ENCODE measurements around the gene CC2D1A. TPM values are rescaled to one million over a fixed set of nuclear protein-coding genes. Genes with fewer than 3 reads are reported as not detected.
"Not testable (repeated sequence)": the region's sequence is repeated elsewhere in the genome, so short reads cannot be mapped to it uniquely, and the experiment has no call there.

CC2D1A gene
- total RNA-seq, 1 donor from 2014 or later: 24.9 TPM

GRCh38 chr19:13902993-13903555, 2.9 kb upstream of the CC2D1A start:
- DNase-seq (ENCODE audit: low spot score) (no peak), ATAC-seq (no peak)

GRCh38 chr19:13906521-13906904, 512 bp downstream of the CC2D1A start:
- no peak for DNase-seq (ENCODE audit: low spot score)
- ATAC-seq: peak; percentile 51

GRCh38 chr19:13906910-13907309, 909 bp downstream of the CC2D1A start:
- DNase-seq (ENCODE audit: low spot score): no peak
- no peak for ATAC-seq

GRCh38 chr19:13908674-13909073, 2.7 kb downstream of the CC2D1A start:
- no peak for DNase-seq (ENCODE audit: low spot score)
- ATAC-seq: no peak

- peak; percentile 72 for ATAC-seq
- DNase-seq (ENCODE audit: low spot score): peak; percentile 86
Measured at GRCh38 chr19:13909430-13909829, 3.4 kb downstream of the CC2D1A start.

GRCh38 chr19:13913352-13913751, 7.4 kb downstream of the CC2D1A start:
- DNase-seq (ENCODE audit: low spot score): no peak

GRCh38 chr19:13914777-13915176, 8.8 kb downstream of the CC2D1A start:
- peak; percentile 61 for ATAC-seq
- DNase-seq (ENCODE audit: low spot score): no peak

More at GRCh38 chr19:13913352-13913751, 7.4 kb downstream of the CC2D1A start:
- ATAC-seq: no peak

GRCh38 chr19:13917888-13918406, 11.9 kb downstream of the CC2D1A start:
- ATAC-seq (peak; percentile 94), DNase-seq (ENCODE audit: low spot score) (peak; percentile 92)

GRCh38 chr19:13918726-13919411, 12.9 kb downstream of the CC2D1A start:
- ATAC-seq: no peak
- no peak for DNase-seq (ENCODE audit: low spot score)

GRCh38 chr19:13920524-13920923, 14.5 kb downstream of the CC2D1A start:
- no peak for ATAC-seq
- DNase-seq (ENCODE audit: low spot score): no peak

- ATAC-seq (peak; percentile 28), DNase-seq (ENCODE audit: low spot score) (no peak)
Measured at GRCh38 chr19:13920940-13921747, 15.1 kb downstream of the CC2D1A start.

- not testable (repeated sequence) for ATAC-seq; DNase-seq (ENCODE audit: low spot score)
Measured at GRCh38 chr19:13922118-13922517, 16.1 kb downstream of the CC2D1A start.

GRCh38 chr19:13923194-13923987, 17.4 kb downstream of the CC2D1A start:
- ATAC-seq: no peak

GRCh38 chr19:13926010-13926409, 20.0 kb downstream of the CC2D1A start:
- ATAC-seq (no peak), DNase-seq (ENCODE audit: low spot score) (no peak)

More at GRCh38 chr19:13923194-13923987, 17.4 kb downstream of the CC2D1A start:
- DNase-seq (ENCODE audit: low spot score): no peak

- DNase-seq (ENCODE audit: low spot score): no peak
- ATAC-seq: peak; percentile 49
Measured at GRCh38 chr19:13926715-13927114, 20.7 kb downstream of the CC2D1A start.

GRCh38 chr19:13929340-13929739, 23.3 kb downstream of the CC2D1A start:
- ATAC-seq (no peak), DNase-seq (ENCODE audit: low spot score) (no peak)

- no peak for DNase-seq (ENCODE audit: low spot score)
Measured at GRCh38 chr19:13929956-13930355, 24.0 kb downstream of the CC2D1A start.

GRCh38 chr19:13930402-13930801, 24.4 kb downstream of the CC2D1A start:
- DNase-seq (ENCODE audit: low spot score): no peak
- ATAC-seq: no peak

More at GRCh38 chr19:13929956-13930355, 24.0 kb downstream of the CC2D1A start:
- no peak for ATAC-seq

GRCh38 chr19:13931391-13932148, 25.6 kb downstream of the CC2D1A start:
- ATAC-seq (no peak), DNase-seq (ENCODE audit: low spot score) (no peak)

- DNase-seq (ENCODE audit: low spot score): no peak
Measured at GRCh38 chr19:13932149-13932637, 26.2 kb downstream of the CC2D1A start.

More at GRCh38 chr19:13932149-13932637, 26.2 kb downstream of the CC2D1A start:
- no peak for ATAC-seq

Measured in left lobe of liver (tissue), 2 donors.